GM19043 (cell line): Measurements from ENCODE around the gene ADGRF1.

Experiments
- ATAC-seq: cut with Tn5 transposase; IDR thresholded peaks from one replicate; pipeline ENCODE4 v1.9.1; 2021; ENCODE audit warnings: low read depth; ENCODE audit not compliant: unreplicated experiment

Gene ADGRF1

DNA sequence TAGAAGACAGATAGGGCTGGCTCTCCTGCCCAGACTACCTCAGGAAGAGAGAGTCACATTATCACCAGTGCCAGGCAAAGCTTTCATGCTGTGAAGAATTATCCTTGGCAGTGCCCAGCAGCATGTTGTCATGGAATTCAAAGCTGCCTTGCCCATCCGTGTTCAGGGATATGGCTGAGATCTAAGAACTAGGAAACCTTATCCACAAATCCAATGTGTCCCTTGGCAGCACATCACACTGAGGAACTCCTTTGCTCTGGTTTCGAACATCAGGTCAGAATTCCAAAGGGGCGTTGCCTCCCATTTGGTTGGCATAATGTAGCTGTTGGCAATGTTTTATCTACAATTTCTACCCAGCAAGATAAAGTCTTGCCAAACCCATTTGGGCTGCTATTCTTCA is 52.7 kb downstream of the ADGRF1 start:
- ATAC-seq = no peak

DNA sequence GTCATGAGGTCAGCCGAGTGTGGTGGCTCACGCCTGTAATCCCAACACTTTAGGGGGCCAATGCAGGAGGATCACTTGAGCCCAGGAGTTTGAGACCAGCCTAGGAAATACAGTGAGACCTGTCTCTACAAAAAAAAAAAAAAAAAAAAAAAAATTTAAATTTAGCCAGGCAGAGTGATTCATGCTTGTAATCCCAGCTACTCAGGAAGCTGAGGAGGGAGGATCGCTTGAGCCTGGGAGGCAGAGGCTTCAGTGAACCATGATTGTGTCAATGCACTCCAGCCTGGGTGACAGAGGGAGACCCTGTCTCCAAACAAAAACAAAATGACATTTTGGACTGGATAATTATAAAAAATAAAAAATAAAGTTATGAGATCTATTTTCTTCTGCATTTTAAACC is 56.2 kb downstream of the ADGRF1 start:
- no peak for ATAC-seq

DNA sequence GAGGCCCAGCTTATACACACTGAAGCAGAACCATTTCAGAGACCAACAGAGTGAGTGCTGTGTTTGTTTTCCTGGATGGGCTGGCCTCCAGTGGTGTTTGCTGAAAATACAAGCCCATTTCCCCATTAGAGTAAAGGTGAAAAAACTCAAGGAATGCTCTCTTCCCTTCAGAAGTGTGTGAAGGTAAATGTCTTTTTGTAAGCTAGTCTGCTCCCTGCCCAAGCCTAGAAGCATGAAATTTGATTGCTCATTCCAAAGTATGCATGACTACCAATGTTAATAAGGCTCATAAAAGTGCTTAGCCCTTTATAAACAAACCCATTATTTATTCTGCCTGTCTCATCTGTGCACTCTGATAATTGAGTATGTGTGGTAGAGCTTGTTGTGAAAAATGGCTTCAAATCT is 59.1 kb downstream of the ADGRF1 start:
- no peak for ATAC-seq

DNA sequence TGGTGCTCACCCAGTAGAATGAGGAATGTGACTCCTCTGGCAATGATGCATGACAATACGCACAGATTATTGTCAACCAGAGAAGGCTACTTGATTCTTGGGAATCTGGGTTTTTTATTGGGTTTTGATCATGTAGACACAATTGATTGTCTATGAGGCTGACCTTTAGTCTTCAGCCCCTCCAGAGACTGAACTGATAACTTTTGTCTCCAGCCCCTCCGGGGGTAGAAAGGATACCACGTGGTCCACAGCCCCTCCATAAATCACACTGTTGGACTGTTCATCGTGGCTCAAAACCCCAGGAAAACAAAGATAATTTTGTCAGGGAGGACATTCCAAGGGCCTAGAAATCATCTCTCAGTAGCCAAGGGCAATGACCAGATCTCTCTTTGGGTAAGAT is 62.9 kb downstream of the ADGRF1 start:
- no peak for ATAC-seq

DNA sequence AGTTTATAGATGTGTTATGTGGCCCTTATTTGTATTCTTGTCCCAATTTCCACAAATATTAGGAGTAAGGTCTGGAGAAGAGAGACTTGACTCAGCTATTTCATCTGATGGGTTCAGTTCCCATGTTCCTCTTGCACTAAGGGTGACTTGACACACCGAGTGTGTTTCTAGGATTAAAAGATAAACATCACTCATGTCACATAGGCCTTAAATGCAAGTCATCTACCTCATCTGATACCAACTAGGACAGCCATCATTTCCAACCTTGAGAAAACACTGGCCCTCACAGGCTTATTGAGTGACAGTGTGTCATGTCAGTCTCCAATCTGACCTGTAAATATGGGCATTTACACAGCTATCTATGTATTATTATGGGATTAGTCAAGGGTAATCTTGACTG is 67.3 kb downstream of the ADGRF1 start:
- ATAC-seq = no peak

DNA sequence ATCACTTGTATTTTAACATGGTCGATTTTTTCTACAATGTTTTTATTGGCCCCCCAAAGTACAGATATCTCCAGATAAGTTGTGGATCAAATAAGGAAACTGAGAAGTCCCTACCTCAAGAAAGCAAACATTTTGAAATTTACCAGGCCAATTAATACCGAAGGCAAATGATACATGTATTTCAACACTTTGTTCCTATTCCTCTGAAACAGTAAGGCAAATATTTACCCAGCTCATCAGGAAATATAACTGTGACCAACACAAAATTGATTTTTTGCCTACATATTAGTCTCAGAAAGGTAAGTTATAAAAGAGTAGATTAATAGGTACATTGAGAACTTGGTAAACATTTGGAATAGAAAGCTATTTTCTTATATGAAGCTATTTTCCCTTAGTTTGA is 69.1 kb downstream of the ADGRF1 start:
- no peak for ATAC-seq

DNA sequence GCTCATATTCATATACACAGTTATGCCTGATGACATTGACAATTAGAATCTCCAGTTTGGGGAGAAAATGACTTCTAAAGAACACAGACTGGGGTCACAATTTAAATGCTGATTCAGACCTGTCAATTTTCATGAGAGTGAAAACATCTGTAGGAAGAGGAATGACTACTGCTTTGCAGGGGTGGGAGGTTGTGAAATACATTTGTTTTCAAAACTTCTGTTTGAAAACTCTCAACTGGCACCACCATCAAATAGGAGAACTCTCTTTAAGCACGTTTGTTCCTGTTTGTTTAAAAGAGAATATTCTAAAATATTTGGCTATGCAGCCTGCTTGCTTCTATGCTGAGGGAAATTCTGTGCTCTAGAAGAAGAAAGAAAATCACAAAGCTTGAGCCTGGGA is 69.6 kb downstream of the ADGRF1 start:
- no peak for ATAC-seq

DNA sequence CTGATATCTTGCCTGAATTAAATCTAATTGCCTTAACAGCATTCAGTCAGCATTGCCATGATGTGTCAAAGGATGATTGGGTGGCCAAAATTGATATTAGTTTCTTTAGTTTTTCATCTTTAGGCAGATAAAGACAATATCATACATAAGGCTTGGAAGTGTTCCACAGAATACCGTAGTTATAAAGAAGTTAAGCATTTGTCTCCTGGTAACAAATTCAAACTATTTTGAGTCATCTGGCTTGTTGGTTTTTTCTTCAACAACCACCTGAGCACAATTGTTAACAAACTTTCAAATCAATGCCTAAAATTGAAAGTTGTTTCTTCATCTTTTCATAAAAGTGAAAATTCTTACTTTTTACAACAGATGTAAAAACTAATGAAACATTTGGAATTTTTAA is 72.9 kb downstream of the ADGRF1 start:
- ATAC-seq = no peak

DNA sequence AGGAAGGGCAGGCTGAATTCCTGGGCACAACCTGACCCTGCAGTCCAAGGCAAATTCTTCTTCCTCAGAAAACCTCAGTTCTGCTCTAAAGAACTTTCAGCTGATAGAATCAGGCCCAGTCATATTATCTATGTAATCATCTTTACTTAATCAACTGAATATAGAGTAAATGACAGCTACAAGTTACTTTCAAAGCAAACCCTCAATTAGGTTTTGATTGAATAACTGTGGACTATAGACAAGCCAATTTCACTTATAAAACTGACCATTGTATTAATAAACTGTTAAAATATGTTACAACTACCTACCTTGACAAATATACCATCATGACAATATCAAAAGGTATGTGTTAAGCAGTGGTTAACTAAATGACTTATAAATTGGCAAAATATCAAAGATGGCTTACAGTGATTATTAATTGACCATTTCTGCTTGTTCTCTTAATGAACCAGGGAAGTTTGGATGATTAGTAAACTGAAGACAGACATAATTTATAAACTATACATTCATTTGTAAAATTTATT is 74.2 kb downstream of the ADGRF1 start:
- ATAC-seq = no peak

DNA sequence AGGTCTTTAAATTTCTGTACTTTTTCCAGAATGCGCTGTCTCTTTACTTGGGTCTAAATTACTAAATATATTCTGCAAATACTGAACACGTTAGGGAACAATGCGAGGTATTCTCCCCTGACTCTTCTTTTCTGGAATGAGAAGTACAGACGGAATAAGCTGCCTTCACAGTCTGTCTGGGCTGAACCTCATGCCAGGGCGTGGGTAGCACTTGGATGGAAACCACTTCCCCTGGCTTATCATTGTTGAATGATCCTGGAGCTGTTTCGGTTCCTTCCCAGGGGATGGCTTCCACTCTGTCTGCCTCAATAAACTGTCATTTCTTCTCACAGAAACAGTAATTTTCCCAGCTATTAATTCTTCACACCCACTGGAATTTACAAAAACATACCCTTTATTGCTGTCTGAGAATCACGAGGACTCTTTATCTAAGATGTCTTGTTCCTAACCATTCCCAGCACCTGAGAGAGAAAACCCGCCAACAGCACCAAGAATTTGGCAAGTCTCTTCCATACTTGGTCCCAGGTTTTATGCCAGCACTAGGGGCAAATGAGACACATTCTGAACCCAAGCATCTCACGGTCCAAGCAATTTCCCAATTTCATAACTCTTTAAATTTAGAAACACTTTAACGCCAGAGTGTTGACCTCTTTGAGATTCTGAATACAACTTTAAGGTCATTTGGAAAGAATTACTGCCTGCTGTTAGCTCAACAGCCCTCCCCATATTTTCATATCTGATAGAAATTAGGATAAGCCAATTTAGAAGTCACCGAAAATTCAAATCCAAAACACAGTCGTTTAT is 77.2 kb downstream of the ADGRF1 start:
- ATAC-seq = no peak

DNA sequence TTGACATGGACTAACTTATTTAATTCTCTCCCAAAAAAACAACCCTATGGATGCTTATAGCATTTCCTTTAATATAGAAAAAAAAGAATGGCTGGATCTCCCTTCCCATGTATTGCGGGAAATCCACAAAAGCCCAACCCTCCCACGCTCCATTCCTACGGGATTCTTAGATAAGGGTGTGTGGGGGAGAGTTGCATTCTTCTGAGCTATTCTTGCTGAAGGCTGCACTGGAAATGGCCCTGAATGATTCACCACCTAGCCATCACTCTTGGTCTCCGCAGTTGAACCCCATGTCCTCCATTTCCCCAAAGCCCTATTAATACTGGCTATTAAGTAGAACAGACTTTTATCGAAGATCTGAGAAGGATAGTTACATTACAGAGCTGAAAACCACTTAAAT is 78.5 kb downstream of the ADGRF1 start:
- no peak for ATAC-seq

DNA sequence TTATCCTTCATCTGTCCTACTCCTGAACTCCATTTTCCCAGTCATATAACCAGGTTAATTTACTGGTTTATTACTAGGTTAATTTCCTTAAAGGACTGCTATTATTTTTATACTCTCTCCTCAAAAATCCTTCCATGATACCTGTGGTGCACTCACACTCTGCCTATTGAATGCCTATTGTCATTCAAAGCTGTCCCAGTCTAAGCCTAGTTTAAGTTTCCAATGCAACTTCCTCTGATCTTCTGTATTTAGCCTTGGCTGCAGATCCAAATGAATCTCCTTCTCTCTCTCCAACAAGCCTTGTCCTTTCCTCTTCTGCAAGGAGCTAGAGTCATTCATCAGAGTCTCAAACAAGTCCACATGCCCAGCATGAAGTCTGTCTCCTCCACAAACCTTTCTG is 79.1 kb downstream of the ADGRF1 start:
- ATAC-seq = no peak

DNA sequence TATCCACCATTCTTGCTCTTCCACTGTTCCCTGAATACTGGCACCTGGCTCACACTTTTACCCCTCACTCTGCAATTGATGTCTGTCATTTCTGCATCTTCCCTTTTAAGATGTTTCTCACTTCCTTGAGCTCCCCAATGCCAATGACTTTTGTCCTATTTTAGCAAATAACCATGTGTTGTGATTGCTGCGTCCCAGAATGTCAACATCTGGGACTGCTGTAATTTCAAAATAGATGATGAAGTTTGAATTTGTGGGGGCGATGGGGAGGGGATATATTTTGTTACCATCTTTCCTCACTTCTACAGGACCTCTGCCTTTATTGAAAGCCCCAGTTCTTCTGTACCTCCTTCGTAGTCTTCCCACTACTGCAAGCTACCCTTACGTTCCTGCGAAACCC is 80.4 kb downstream of the ADGRF1 start:
- no peak for ATAC-seq

DNA sequence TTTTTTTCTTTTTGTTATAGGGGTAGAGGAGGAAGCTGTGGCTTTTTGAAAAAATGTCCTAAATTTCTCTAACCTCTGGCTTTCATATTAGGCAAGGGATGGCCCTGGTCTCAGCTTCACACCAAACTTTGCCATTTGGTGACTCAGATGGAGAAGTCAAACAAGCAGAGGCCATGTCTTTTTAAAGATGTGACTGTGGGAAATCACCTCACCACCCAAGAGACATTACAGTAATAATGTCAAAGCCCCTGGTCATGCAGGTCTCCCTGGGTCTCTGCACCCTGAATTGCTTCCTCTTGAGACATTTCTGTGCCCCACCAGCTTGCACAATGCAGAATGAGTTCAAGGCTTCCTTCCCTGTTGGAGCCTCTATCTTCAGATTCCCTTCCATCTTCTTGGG is 80.9 kb downstream of the ADGRF1 start:
- no peak for ATAC-seq

DNA sequence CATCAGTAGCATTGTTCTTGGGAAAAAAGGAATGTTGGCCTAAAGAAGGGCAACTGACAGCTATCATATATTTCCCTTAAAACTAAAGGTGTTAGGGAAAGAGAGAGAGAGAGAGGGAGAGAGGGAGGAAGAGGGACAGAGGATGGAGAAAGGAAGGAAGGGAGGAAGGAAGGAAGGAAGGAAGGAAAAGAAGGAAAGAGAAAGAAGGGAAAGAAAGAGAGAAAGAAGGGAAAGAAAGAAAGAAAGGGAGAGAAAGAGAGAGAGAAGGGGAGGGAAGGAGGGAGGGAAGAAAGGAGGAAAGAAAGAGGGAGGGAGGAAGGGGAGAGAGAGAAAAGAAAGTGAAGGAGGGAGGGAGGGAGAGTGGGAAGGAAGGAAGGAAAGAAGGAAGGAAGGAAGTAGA is 82.7 kb downstream of the ADGRF1 start:
- ATAC-seq = no peak

DNA sequence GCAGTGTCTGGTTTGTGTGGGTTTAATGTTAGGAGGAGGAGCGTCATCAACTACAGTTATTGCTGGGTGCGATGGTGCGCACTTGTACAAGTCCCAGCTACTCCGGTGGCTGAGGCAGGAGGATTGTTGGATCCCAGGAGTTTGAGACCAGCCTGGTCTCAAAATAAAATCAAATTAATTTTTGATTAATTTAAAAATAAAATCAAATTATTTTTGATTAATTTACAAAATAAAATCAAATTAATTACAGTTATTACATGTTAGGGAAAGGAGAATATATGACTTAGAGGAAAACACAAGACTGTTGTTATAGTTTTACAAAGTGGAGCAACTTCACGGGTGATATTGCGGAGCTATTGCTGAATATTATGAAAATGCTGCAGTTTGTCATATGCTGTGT is 85.7 kb downstream of the ADGRF1 start:
- ATAC-seq = no peak

DNA sequence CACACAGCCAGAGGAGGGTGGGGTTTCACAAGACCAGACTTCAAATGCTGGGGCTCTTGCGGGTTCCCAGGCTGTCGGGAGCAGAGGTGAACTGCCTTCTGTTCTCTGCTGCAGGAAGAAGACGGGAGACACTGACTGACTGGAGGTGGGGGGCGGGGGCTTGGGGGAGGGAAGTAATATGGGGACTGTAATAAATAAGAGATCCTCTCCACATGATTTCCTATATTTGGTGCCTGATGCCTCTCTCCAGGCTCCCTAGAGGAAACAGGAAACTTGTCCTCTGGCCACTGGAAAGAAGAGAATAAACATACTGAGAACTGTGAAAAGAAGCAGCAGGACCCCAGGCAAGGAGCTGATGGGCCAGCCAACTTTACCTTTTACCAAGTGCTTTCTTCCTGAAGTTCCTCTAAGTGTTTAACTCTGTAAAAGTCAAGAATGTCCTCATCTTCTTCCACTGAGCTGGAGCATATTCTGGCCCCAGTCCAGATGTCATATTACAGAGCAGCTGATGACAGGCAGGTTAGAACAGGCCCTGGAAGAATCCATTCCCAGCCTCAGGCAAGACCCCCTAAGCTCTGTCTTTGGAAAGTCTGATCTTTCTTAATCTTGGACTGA is 87.2 kb downstream of the ADGRF1 start:
- ATAC-seq = no peak

DNA sequence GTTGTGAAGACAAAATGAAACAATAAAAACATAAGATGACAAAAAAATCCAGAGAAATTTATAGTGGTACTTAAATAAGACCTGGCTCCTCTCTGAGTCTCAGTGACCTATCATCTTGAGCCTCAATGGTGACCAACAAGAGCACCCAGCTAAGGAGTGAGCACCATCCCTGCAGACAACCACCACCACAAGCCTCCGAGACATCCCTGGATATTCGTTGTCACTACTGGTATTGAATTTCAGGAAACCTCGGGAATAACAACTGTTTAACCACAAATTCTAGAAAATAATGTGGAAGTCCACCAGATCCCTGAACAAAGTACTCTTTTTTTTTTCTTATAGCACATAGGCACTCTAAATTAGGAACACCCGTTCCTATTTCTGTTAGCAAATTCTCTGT is 88.2 kb downstream of the ADGRF1 start:
- ATAC-seq = no peak

DNA sequence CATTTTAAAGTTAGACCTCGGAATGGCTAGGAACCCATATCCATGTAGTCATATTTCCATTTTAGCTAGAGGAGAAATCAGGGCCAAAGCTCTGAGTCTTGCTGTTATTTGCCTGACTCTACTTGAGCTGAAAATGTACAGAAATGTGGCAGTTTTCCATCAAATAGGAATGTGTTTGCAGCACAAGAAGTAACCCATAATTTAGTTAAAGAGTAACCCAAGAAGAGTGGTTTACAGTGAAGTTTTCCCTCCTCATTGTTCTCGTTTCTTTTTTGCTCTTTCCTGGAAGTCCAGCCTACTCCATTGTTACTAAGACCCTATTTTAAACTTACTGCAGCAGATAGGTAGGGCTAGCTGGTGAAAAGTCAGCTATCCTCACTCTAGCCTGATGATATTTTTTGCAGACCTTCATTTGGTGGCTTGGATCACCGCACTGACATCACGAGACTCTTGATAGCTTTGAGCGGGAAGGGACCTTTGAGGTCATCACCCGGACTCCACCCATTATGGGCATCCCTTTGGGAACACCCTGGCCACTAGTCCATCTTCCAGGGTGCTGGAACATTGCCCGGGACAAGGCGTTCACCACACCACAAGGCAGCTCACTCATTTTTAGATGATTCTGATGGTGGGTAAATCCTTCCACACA is 92.4 kb downstream of the ADGRF1 start:
- no peak for ATAC-seq

DNA sequence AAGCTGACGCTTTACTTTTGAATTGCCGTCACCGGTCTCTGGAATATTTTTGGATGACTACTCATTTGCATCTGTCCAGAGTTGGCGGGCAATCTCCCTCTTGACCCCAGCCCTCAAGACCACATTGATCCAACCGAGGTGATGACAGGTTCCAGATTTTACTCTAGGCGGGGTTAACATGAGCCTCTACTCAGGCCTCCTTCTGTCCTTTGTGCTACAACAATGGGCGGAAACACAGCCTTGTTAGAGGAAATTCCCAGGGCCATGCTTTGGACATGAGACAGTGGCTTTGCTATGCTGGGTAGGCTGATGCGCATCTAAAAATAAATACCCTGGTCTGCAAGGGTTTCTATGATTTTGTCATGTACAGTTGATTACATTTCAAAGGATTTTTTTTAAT is 93.4 kb downstream of the ADGRF1 start:
- no peak for ATAC-seq
